Measurements from ENCODE around the gene SPOCK1. TPM values are rescaled to one million over a fixed set of nuclear protein-coding genes. Genes with fewer than 3 reads are reported as not detected.

SPOCK1 gene
- total RNA-seq, 4 donors from 2014 or later, result 8.6 to 34.8 (median 13.2) TPM

DNA sequence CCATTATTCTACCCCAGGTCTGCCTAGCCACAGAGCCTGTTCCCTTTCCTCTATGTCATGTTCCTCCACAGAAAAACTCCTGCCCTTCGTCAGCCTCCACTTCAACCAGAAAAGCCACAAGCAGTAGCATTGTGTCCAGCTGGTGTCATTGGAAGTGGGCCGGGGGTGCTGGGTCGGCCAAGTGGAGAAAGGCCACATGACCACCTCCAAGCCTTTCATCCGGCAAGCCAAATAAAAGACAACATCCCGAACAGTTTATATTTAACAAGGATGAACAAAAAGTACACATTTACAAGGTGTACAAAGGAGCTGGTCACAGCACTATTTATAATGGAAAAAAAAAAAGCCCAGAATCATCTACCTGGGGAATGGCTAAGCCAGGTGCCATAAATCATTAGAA lies 16.1 kb upstream of the SPOCK1 start:
- Histone ChIP-seq H3K27me3 (peaks cover 10% of the 10 kb centered on the region), H3K27ac (no peak overlapping the region), H3K9me3 (no peaks in the 10 kb centered on the region), H3K4me3 (no peak overlapping the region), H3K4me1 (no peaks in the 10 kb centered on the region), H3K36me3 (no peaks in the 10 kb centered on the region)
- no peak for TF ChIP-seq EP300 (IDR thresholded peaks at IDR 0.05; ENCODE audit: low read depth)
- TF ChIP-seq, protein P1, sequence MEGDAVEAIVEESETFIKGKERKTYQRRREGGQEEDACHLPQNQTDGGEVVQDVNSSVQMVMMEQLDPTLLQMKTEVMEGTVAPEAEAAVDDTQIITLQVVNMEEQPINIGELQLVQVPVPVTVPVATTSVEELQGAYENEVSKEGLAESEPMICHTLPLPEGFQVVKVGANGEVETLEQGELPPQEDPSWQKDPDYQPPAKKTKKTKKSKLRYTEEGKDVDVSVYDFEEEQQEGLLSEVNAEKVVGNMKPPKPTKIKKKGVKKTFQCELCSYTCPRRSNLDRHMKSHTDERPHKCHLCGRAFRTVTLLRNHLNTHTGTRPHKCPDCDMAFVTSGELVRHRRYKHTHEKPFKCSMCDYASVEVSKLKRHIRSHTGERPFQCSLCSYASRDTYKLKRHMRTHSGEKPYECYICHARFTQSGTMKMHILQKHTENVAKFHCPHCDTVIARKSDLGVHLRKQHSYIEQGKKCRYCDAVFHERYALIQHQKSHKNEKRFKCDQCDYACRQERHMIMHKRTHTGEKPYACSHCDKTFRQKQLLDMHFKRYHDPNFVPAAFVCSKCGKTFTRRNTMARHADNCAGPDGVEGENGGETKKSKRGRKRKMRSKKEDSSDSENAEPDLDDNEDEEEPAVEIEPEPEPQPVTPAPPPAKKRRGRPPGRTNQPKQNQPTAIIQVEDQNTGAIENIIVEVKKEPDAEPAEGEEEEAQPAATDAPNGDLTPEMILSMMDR (IDR thresholded peaks at IDR 0.05), result no peak
- no peak for TF ChIP-seq POLR2A (IDR thresholded peaks at IDR 0.05)
- TF ChIP-seq POLR2AphosphoS5 (IDR thresholded peaks at IDR 0.05), result no peak
- DNase-seq, result no peak
- 42 to 45% methylated on average over 5 of the region's 5 CpGs for WGBS, 2 donors (ENCODE audit: low coverage in 1 of 2)
- intact Hi-C loops (cut with DNase I; ENCODE audit: low total_unique reads) (no loop called here), in situ Hi-C loops (cut with MboI; ENCODE audit: low pct_ligation_motif_present in 1 of 4, low pct_unique_long_range_greater_than_20kb in 1 of 4, low sequenced_read_pairs in 3 of 4) (no loop called here)

- 0 to 64% methylated on average over 1 of the region's 1 CpG for WGBS, 2 donors (ENCODE audit: low coverage in 1 of 2)
Observed at GRCh38 chr5:137510671-137511070, 11.5 kb upstream of the SPOCK1 start.

DNA sequence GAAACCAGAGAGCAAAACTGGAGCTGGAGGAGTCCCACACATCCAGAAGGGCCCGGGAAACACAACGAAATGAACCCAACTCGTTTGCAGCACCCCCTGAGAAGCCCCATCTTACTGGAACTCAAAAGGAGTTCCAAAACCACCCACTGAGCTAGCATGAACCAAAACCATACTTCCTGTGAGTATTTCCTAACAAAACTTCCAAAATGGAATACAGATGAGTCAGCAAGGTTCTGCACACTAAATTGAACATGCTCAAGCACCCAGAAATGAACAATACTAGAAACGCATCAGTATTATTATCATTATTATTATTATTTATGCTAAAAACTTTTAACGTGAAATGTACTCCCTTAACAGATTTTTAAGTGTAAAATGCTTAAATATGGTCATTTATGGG lies 8.0 kb upstream of the SPOCK1 start:
- no peaks in the 10 kb centered on the region for H3K9me3 ChIP-seq
- no peak for DNase-seq
- peaks cover 6% of the 10 kb centered on the region for H3K27me3 ChIP-seq
- no peak overlapping the region for H3K4me3 ChIP-seq
- WGBS, 2 donors (ENCODE audit: low coverage in 1 of 2), result 68 to 76% methylated on average over 5 of the region's 5 CpGs
- intact Hi-C loops (cut with DNase I; ENCODE audit: low total_unique reads) (no loop called here), in situ Hi-C loops (cut with MboI; ENCODE audit: low pct_ligation_motif_present in 1 of 4, low pct_unique_long_range_greater_than_20kb in 1 of 4, low sequenced_read_pairs in 3 of 4) (loop anchor here in 1 of 4 donors (10.0 kb wide), 1 partner anchor 182 kb away; no protein-coding TSS in a partner anchor)
- TF ChIP-seq EP300 (IDR thresholded peaks at IDR 0.05; ENCODE audit: low read depth), result no peak
- TF ChIP-seq, protein P1 (IDR thresholded peaks at IDR 0.05), result no peak
- TF ChIP-seq POLR2A (IDR thresholded peaks at IDR 0.05), result no peak
- TF ChIP-seq POLR2AphosphoS5 (IDR thresholded peaks at IDR 0.05), result no peak
- H3K4me1 ChIP-seq, result no peaks in the 10 kb centered on the region
- H3K36me3 ChIP-seq, result no peaks in the 10 kb centered on the region
- no peak overlapping the region for H3K27ac ChIP-seq

More at GRCh38 chr5:137510671-137511070, 11.5 kb upstream of the SPOCK1 start:
- Histone ChIP-seq H3K36me3 (no peaks in the 10 kb centered on the region), H3K4me1 (no peaks in the 10 kb centered on the region), H3K27ac (no peak overlapping the region), H3K9me3 (no peaks in the 10 kb centered on the region), H3K4me3 (no peak overlapping the region), H3K27me3 (peaks cover 10% of the 10 kb centered on the region)
- in situ Hi-C loops (cut with MboI; ENCODE audit: low pct_ligation_motif_present in 1 of 4, low pct_unique_long_range_greater_than_20kb in 1 of 4, low sequenced_read_pairs in 3 of 4), result no loop called here
- TF ChIP-seq, protein P1 (IDR thresholded peaks at IDR 0.05), result no peak
- TF ChIP-seq EP300 (IDR thresholded peaks at IDR 0.05; ENCODE audit: low read depth), result no peak
- TF ChIP-seq POLR2AphosphoS5 (IDR thresholded peaks at IDR 0.05), result no peak
- no peak for TF ChIP-seq POLR2A (IDR thresholded peaks at IDR 0.05)
- DNase-seq, result no peak
- intact Hi-C loops (cut with DNase I; ENCODE audit: low total_unique reads), result no loop called here

DNA sequence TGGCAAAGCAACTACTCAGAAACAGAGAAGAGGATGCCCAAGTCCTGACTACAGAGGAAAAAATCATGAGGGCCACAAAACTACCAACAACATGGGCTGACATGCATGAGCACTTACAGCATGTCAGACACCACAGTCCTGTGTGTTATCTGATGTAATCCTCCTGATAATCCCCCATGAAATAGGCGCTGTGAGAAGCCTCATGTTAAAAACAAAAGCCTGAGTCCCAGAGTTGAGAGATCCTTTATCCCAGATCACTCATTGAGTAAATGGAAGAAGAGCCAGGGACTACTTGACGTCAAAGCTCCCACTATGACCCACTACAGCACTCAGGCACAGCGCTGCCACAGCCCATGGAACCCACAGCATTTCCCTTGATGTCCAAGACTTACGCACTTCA lies 7.2 kb upstream of the SPOCK1 start:
- Histone ChIP-seq H3K9me3 (no peaks in the 10 kb centered on the region), H3K4me3 (no peak overlapping the region), H3K27ac (no peak overlapping the region), H3K36me3 (no peaks in the 10 kb centered on the region), H3K27me3 (peaks cover 6% of the 10 kb centered on the region), H3K4me1 (no peaks in the 10 kb centered on the region)
- no peak for DNase-seq
- TF ChIP-seq POLR2AphosphoS5 (IDR thresholded peaks at IDR 0.05) (no peak), POLR2A (IDR thresholded peaks at IDR 0.05) (no peak), EP300 (IDR thresholded peaks at IDR 0.05; ENCODE audit: low read depth) (no peak)
- TF ChIP-seq, protein P1 (IDR thresholded peaks at IDR 0.05), result no peak
- WGBS, 2 donors (ENCODE audit: low coverage in 1 of 2), result 79 to 100% methylated on average over 1 to 4 of the region's 4 CpGs
- in situ Hi-C loops (cut with MboI; ENCODE audit: low pct_ligation_motif_present in 1 of 4, low pct_unique_long_range_greater_than_20kb in 1 of 4, low sequenced_read_pairs in 3 of 4), result loop anchor here in 1 of 4 donors (10.0 kb wide), 1 partner anchor 181 kb away; no protein-coding TSS in a partner anchor
- intact Hi-C loops (cut with DNase I; ENCODE audit: low total_unique reads), result no loop called here

Data from transverse colon (tissue), 4 donors.